ACHN (cell line): ENCODE measurements around the gene GFRA1.

Experiments
- DNase-seq: peaks from one replicate; pipeline ENCODE4 v3.0.0-alpha.2; 2015
- in situ Hi-C: cut with HindIII; loops from 2 replicates; pipeline ENCODE4 v1.10.0; 2017; ENCODE audit warnings: low sequenced_read_pairs, low pct_ligation_motif_present, low pct_unique_long_range_greater_than_20kb

Gene GFRA1

DNA sequence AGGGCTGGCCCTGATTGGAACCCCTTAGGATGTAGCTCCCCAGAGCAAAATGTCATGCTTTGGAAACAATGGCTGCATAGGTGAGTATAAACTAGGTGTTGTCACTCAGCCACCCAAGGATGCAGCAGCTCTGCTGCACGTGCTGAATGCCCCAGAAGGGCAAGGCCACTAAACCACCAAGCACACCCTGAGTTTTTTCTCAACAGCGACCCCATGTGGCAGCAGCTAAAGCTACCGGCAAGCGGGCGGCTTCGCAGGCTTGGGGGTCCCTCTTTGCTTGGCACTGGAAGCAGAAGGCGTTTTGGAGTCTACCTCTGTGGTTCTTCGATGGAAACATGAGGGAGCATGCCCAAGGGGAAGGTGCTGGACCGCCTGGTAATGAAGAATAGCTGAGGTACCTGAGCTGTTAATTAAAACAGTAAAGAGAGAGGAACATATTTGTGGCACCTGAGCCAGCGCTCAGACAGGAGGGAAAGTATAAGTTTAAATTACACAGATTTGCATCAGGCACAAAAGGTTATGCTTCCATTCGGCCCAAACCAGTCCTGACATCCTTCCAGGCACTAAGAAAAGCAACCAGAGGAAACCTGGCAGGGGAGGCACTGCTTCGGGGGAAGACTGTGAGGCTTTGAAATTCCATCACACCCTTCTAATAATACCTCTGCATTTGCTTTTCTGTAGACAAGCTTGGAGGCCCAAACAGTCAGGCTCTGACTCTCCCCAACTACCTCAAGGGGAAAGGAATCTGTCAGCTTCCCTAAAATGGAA lies 152.1 kb downstream of the GFRA1 start:
- in situ Hi-C loops: no loop called here
- no peak for DNase-seq

DNA sequence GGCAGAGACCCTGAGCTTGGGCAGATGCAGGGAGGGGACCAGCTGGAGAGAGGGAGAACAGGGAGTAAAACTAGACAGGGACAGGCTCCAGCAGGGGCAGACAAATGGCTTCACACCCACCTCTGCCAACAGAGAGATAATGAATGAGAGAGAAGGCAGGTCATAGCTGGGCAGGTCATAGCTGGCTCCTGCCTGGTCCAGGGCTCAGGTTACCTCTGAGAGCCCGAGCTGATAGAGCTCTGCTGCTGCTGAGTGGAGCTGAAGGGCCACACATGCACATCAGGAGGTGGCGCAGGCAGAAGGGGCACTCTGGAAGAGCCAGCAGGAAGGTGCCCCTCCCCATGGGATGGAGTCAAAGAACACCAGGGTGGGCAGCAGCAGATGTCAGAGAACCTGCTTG lies 154.2 kb downstream of the GFRA1 start:
- DNase-seq: no peak
- in situ Hi-C loops: no loop called here

DNA sequence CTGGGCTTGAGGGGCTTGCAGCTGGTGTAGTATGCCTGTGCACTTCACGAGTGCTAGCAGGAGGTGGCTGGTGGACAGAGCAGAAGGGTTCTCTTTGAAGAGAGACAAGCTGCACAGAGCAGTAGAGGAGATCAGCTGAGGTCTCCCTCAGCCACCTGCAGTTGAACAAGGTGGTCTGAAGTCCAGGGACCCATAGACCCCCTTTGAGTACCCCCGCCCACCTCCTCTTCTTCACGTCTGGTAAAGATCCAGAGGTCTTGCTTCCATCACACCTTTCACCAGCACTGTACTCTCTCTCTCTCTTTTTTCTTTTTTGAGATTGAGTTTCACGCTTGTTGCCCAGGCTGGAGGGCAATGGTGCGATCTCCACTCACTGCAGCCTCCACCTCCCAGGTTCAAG lies 157.2 kb downstream of the GFRA1 start:
- in situ Hi-C loops: no loop called here
- no peak for DNase-seq

DNA sequence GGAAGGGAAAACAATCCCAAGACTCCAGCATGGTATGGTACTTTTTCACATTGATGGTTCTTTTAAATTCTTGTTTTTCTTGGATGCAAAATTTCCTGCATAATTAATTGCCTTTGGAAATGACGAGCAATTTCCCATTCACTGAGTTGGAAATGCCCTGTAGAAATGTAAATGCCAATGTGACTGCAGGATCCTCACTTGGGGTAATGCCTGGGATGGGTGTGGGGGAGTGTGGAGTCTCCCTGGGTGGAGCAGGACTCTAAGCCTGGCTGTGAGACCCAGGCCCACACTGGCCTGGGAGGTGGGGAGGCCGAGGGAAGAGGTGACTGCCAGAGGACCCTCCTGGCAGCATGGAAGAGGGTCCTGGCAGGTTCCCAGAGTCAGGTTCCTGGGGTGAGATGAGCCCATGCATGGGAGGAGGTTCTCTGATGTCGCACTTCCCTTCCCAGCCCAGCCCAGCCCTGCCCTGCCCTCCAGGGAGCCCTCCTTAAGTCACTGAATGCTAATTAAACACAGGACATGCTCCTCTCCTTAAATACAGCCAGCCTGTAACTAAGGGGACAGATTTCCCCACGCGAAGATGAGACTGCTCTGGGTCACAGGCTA lies 157.9 kb downstream of the GFRA1 start:
- in situ Hi-C loops: no loop called here
- no peak for DNase-seq

DNA sequence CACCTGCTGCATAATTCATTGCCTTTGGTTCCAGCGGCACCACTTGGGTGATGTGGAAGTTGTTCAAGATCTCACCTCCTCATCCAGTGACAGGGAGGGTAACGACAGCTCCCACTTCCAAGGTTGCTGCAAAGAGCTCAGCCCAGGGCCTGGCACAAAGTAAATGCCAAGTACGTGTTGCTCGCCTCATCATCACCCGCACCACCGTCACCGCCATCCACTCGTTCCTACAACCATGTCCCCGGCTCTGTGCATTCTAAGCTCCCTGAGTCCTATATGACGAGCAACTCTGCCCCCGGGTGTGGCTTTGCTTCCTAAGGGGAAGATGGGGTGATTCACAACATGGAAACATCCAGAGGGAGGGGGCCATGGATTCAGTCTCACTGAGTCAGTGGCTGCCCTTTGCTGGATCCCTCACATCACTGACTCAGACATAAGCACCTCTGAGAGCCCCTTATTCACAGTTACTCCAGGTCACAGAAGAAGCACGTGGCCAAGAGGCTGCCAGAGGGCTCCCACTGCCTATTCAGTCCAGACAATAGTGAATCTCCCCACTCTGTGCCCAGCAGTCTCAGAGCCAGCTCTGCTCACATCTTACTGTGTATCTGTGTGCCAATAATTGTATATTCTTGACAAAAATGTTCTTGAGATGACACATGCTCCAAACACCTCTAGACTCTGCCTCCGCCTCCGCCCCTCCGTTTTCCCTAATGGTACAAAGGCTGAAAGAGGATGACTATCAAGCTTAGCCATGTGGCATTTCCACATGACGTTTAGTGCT lies 159.1 kb downstream of the GFRA1 start:
- in situ Hi-C loops: no loop called here
- DNase-seq: peak; percentile 48

DNA sequence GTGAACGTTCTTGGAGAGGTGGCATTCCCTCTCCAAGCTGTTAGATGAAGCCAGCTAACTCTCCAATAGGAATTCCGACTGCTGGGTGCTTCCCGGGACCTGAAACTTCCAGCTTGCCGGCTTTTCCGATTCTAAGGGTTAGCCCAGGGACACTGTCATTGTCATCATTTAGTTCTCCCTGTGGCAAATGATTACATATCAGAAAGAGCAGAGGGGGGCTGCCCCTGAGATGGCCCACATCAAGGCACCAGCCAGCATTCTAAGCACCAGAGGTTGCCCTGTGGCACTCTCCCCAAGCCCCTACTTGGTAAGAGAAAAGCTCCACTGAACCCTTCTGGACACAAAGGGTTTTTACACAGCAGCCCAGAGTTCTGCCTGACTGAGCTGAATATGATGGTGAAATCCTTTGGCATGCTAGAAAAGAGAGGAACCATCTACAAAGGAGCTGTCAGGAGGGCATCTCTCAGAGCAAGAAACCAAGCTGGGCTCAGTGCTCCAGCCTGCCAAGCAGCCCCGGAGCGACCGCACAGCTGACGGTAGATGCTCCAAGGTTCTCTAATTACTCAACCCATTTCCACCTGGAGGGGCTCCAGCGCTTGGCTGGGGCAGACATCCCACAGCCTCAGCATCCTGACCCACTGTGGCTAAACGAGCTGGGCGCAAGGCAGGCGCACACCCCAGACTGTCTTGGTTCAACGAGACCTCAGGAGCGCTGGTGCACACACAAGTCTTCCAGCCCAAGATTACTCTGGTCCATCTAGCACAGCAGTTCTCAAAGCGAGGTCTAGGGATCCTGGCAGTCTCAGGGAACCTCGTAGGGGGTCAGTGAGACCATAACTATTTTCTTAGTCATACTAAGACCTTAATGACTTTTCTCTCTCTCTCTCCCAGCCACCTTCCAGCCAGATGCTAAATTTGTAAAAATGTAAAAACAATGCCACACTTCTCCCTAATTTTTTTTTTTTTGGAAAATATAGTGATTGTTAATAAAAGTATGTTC lies 160.5 kb downstream of the GFRA1 start:
- in situ Hi-C loops: no loop called here
- DNase-seq: no peak

DNA sequence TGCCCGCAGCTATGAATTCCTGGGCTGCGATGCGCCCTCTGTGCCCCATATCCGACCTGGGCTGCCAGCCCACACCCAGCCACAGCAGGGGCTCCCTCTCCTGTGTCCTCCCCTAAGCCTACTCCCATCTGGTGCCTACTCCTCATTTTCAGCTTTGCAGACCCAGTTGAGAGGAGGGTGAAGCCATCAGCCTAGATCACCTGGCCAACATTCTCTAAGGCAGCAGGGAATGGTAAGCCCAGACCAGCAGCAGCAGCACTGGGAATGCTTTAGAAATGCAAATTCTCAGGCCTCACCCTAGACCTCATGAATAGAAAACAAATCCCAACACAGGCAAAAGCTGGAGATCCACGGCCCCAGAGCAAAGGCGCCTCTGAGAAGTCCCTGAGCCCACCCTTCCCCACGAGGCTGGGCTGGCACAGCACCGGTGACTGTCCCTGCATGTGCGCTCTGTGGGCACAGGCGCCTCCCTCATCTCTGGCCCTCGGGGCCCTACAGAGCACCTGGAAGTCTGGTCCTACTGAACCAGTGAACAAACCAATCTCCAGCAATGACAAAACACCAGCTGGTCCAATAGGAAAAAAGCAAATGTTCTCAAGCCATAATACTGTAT lies 161.4 kb downstream of the GFRA1 start:
- in situ Hi-C loops: no loop called here
- DNase-seq: no peak

DNA sequence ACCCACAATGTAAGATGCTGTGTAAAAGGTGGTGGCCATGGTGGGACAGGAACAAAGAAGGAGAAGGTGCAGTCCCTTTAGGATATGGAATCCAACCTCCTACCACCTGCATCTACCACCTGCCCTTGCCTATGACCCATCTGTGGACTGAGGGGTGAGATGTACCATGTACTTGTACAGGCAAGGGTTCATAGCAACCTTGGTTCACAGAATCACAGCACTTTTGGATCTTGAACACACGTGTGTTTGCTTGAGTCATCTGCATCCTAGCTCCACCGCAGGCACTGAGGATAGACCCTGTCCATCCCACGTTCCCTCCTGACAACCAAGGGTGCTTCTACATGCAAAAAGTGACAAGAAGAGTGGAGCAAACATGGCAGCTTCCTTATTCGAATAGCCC lies 162.3 kb downstream of the GFRA1 start:
- no peak for DNase-seq
- in situ Hi-C loops: no loop called here

DNA sequence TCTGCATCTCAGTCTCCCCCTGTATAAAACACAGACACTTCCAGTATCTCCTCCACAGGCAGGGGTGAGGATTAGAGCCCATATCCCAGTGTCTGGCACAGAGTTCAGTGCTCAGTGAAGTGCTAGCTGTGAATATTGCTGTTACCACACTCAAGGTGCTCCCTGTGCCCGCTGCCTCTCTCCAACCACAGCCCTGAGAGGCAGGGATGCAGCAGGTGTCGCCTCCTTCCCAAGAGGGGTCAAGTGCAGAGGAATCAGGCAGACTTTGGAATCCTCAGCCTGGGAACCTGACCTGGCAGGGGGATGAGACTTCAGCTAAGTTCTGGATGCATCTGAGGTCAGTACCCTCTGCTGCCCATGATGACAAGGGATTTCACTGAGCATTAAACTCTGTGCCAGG lies 163.1 kb downstream of the GFRA1 start:
- in situ Hi-C loops: no loop called here
- no peak for DNase-seq

DNA sequence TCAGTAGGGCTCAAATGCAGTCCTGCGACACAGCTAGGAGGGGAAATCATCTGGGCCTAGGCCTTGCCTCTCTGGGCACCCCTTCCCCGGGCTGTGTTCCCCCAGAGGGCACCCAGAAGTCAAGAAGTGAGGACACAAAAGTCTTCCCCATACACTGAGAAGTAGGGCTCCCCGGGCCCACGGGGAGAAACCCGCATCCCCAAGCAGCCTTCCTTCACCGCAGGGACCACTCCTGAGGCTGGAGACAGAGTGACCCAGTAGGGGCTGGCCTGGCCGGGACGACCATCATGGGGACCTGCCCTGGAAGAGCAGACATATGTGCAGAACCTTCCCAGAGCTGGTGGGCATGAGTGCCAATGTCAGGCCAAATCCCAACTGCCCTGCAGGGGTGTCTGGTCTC lies 163.5 kb downstream of the GFRA1 start:
- no peak for DNase-seq
- in situ Hi-C loops: no loop called here

DNA sequence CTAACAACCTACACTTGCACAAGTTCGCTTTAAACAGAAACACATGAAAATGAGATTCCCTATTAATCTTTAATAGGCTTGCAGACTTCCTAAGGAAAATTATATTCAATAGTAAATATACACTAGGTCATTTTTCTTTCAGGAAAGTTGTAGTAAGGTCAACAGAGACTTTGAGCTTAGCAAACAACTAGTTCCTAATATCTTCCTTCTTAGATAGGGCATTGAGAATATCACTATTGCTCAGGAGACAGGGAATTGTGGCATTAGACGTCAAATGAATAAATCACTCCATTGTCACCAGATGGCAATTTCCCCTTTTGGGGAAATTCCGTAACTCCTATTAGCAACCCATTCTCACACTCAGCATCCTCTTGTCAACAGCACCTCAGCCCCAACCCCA lies 164.9 kb downstream of the GFRA1 start:
- DNase-seq: no peak
- in situ Hi-C loops: no loop called here

DNA sequence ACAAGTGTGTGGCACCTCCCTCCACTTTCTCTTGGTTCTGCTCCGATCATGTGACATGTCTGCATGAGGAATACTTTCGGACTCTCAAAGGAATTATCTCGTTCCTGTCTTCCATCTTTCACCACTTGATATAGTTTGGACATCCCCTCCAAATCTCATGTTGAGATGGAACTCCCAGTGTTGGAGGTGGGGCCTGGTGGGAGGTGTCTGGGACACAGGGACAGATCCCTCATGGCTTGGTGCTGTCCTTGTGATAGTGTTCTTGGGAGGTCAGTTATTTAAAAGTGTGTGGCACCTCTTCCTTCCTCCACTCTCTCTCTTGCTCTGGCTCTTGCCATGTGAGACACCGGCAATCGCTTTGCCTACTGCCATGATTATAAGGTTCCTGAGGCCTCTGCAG lies 166.4 kb downstream of the GFRA1 start:
- no peak for DNase-seq
- in situ Hi-C loops: no loop called here

DNA sequence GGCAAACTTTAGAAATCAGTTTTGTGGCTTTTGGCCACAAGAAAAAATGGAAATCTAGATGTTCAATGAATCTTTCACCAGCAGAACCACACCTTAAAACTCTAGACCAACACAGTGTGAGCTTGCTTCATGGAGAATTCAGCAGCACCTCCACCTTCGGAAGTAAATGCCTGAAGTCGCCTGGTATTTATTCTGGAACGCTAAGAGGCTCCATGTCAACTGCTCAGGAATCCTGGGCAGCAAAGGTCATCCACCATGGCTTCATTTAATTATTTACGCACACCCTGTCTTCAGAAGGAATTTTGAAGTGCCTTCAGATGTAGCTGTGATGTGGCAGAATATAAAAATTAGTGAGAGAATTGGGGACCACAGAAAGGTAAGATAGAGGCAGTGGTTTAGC lies 167.7 kb downstream of the GFRA1 start:
- DNase-seq: peak; percentile 49
- in situ Hi-C loops: no loop called here

DNA sequence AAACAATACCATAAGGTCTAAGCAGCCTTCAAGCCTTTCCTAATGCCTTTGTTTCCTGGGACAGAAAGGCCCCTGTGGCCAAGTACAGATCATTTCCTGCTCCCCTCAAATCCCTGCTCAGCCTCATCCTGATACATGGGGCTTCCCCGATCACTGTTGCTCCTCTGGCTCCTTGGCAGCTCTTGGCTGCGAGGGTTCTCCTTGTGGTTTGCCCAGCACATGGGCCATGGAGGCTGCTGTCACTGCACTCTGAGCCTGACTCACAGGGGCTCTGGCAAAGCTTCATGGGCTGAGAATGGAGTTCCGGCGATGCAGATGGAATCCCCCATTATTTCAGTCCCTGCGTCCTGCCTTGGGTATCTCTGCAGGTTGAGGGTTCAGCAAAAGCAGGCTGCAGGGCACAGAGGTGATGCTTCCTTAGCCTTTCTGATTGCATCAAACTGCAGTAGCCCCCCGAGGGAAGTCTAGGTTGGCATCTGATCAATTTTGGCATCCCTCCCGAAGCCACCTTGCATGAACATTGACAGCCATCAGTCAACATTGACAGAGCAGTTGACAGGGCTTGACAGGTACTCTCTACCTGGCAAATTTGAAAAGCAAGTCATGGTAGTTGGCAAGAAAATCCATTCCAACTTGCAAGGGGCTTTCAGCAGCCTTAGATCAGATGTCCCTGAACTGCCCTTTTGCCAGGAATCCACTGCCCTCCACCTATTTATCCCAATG lies 168.6 kb downstream of the GFRA1 start:
- DNase-seq: no peak
- in situ Hi-C loops: no loop called here

DNA sequence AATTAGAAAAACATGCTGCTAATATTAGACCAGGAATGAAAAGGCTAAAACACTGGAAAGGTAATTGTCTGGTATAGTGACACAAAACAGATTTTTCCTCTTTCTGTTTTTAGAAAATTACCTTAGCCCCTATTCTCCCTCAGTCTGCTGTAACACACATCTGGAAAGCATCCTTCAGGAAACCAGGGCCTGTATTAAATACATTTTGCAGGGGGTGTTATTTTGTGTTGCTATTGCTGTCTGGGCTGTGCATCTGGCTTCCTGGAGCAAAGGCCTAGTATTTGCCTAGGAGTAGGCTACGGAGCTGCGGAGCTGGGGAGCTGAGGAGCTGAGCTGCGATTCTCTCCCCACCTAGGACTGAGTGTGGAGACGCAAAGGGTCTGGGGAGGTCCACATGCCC lies 169.3 kb downstream of the GFRA1 start:
- in situ Hi-C loops: no loop called here

DNA sequence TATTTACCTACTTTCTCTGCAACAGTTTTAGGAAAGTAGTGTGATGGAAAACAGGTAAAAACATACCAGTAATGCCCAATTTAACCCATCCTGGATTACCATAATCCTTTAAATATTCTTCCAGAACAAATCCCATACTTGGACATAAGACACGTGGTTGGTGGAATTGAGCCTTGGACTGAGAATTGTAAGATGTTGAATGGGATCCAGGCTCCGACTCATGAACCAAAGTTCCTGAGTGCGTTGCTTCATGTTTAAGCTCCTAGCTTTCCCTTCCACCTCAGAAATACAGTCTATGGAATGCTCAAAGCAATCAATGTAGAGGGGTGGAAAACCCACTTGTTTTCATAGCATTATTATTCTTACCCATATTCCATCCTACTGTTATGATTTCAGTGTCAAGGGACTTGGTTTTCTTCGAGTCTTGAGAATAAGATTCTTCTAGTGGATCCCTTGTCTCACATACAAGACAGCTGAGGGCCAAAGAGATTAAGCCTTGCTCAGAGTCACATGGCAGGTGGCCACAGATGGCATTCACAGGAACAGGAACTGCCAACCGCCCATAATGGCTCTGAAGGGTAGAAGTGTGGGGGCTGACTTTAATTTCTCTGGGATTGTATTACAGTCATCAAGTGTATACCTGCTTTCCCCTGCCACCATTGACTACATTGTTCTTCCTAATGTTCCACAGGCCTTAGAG lies 171.2 kb downstream of the GFRA1 start:
- no peak for DNase-seq
- in situ Hi-C loops: no loop called here

More for the DNA sequence above, 169.3 kb downstream of the GFRA1 start:
- no peak for DNase-seq

DNA sequence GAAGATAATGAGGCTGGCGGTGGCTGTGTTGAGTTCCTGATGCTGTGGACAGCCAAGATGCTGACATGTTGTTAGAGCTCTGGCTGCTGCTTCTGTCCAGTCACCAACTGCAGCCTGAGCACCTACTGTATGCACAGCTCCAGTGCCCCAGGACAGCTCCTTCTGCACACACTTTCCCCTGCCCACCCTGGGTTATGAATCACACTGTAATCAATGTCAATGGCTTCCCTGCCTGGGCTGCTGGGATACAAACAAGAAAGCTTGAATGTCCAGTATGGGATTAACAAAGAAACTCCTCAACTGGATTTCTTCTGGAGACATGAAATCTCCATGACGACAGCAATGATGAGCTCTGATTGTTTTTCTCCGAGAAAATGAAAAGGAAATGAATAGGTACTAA lies 172.0 kb downstream of the GFRA1 start:
- no peak for DNase-seq
- in situ Hi-C loops: no loop called here
